Endothelial cell (in vitro differentiated cells): ENCODE measurements around the gene LRRC71. TPM values are rescaled to one million over a fixed set of nuclear protein-coding genes. Genes with fewer than 3 reads are reported as not detected.

Experiments
- DNase-seq: peaks from one replicate; pipeline ENCODE4 v3.0.0; 2021; ENCODE audit warnings: low spot score
- H3K27ac Mint-ChIP-seq: one replicate; pipeline ENCODE4 v1.8.0; 2021; ENCODE audit warnings: mixed read lengths, inconsistent platforms; ENCODE audit not compliant: unreplicated experiment
- H3K27me3 Mint-ChIP-seq: one replicate; pipeline ENCODE4 v1.8.0; 2021; ENCODE audit warnings: mild to moderate bottlenecking, moderate library complexity, mixed read lengths, inconsistent platforms; ENCODE audit not compliant: unreplicated experiment
- H3K36me3 Mint-ChIP-seq: one replicate; pipeline ENCODE4 v1.8.0; 2021; ENCODE audit warnings: mild to moderate bottlenecking, low read depth, mixed read lengths, inconsistent platforms; ENCODE audit not compliant: unreplicated experiment
- H3K4me1 Mint-ChIP-seq: one replicate; pipeline ENCODE4 v1.8.0; 2021; ENCODE audit warnings: mild to moderate bottlenecking, mixed read lengths, inconsistent platforms; ENCODE audit not compliant: unreplicated experiment
- H3K4me3 Mint-ChIP-seq: one replicate; pipeline ENCODE4 v1.8.0; 2021; ENCODE audit warnings: mild to moderate bottlenecking, mixed read lengths, inconsistent platforms; ENCODE audit not compliant: unreplicated experiment
- H3K9me3 Mint-ChIP-seq: one replicate; pipeline ENCODE4 v1.8.0; 2021; ENCODE audit warnings: mixed read lengths, inconsistent platforms; ENCODE audit not compliant: unreplicated experiment
- microRNA-seq: library from miRNA; unstranded; fragments of <30 nt; microRNA quantifications from one replicate; pipeline ENCODE4, GENCODE V29; 2020; ENCODE audit not compliant: unreplicated experiment
- total RNA-seq: library from RNA; stranded (reverse); fragmentation: NEBNext Ultra II Directional; extraction: Animal tissue kit (Norgen Biotek cat#: 25700); gene quantifications from one replicate; pipeline ENCODE4 v1.2.1, GENCODE V29; 2021; ENCODE audit not compliant: unreplicated experiment
- TF ChIP-seq, protein P1 (sequence below): fragments of 200-600 bp; sonication (generic); IDR thresholded peaks from one replicate; pipeline ENCODE4 v1.5.0; 2021; ENCODE audit warnings: antibody characterized with exemption; ENCODE audit not compliant: unreplicated experiment

Gene LRRC71
- total RNA-seq, 1 donor from 2014 or later: 0.95 TPM

DNA sequence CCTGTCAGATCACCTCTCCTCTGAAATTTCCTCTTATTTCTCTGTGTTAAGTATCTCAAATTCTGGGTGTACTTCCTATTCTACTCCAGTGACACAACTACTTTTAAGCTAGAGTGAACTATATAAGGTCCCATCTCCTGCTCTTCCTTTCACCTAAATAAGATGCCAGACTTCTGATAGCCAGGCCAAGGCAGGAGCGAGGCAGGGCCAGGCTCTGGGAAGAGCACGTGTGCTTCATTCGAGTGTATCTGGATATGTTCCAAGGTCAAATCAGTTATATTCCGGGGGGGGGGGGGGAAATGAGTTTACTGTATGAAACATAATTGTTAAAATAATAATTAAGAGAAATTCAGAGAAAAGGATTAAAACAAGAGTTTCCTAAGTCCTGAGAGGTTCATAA lies 60.1 kb downstream of the LRRC71 start:
- no peak overlapping the region for H3K4me3 Mint-ChIP-seq
- H3K27ac Mint-ChIP-seq: no peak overlapping the region
- no peaks in the 10 kb centered on the region for H3K4me1 Mint-ChIP-seq

More for the DNA sequence above, 60.1 kb downstream of the LRRC71 start:
- Mint-ChIP-seq H3K27me3 (no peaks in the 10 kb centered on the region), H3K9me3 (no peaks in the 10 kb centered on the region), H3K36me3 (peaks cover 42% of the 10 kb centered on the region)
- no peak for DNase-seq
- TF ChIP-seq, protein P1, sequence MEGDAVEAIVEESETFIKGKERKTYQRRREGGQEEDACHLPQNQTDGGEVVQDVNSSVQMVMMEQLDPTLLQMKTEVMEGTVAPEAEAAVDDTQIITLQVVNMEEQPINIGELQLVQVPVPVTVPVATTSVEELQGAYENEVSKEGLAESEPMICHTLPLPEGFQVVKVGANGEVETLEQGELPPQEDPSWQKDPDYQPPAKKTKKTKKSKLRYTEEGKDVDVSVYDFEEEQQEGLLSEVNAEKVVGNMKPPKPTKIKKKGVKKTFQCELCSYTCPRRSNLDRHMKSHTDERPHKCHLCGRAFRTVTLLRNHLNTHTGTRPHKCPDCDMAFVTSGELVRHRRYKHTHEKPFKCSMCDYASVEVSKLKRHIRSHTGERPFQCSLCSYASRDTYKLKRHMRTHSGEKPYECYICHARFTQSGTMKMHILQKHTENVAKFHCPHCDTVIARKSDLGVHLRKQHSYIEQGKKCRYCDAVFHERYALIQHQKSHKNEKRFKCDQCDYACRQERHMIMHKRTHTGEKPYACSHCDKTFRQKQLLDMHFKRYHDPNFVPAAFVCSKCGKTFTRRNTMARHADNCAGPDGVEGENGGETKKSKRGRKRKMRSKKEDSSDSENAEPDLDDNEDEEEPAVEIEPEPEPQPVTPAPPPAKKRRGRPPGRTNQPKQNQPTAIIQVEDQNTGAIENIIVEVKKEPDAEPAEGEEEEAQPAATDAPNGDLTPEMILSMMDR: no peak

Small RNAs within 50 kb of the gene (microRNA-seq; reads per million reads assigned to microRNA genes)
- gene MIR765: 4.7 reads per million, percentile 48 among the genes with 10 or more reads in this experiment

Other genes with a start within 250 kb of the LRRC71 start
- gene NES, start 243.2 kb upstream of the LRRC71 start, total RNA-seq: 111 TPM
- 9.5 TPM for gene CRABP2, start 215.0 kb upstream of the LRRC71 start, total RNA-seq
- gene METTL25B, start 192.2 kb upstream of the LRRC71 start, total RNA-seq: 19.3 TPM
- 33.4 TPM for gene ISG20L2, start 191.9 kb upstream of the LRRC71 start, total RNA-seq
- gene MRPL24, start 179.5 kb upstream of the LRRC71 start, total RNA-seq: 26.7 TPM
- gene HDGF, start 169.0 kb upstream of the LRRC71 start, total RNA-seq: 175 TPM
- 91.9 TPM for gene PRCC, start 153.1 kb upstream of the LRRC71 start, total RNA-seq
- not detected for gene SH2D2A, start 103.8 kb upstream of the LRRC71 start, total RNA-seq
- not detected for gene INSRR, start 61.5 kb upstream of the LRRC71 start, total RNA-seq
- 0.23 TPM for gene NTRK1, start 59.8 kb upstream of the LRRC71 start, total RNA-seq
- 50.7 TPM for gene PEAR1, start 26.9 kb upstream of the LRRC71 start, total RNA-seq
- gene ARHGEF11, start 125.1 kb downstream of the LRRC71 start, total RNA-seq: 48.4 TPM
- not detected for gene ETV3L, start 179.2 kb downstream of the LRRC71 start, total RNA-seq
- gene ETV3, start 217.8 kb downstream of the LRRC71 start, total RNA-seq: 52.3 TPM